ENCODE results near the gene ATP1A2. TPM values are rescaled to one million over a fixed set of nuclear protein-coding genes. Genes with fewer than 3 reads are reported as not detected.

Gene ATP1A2
- total RNA-seq, 1 donor from 2014 or later, result 8.2 TPM

GRCh38 chr1:160103658-160104408 is 11.7 kb upstream of the ATP1A2 start:
- no peak for TF ChIP-seq CTCF (IDR thresholded peaks at IDR 0.05)
- Mint-ChIP-seq H3K36me3 (ENCODE audit: unreplicated experiment) (no peaks in the 10 kb centered on the region), H3K4me3 (ENCODE audit: unreplicated experiment) (no peak overlapping the region), H3K4me1 (ENCODE audit: unreplicated experiment) (peaks cover 40% of the 10 kb centered on the region), H3K27ac (ENCODE audit: unreplicated experiment) (no peak overlapping the region), H3K27me3 (ENCODE audit: unreplicated experiment) (peaks cover 31% of the 10 kb centered on the region), H3K9me3 (ENCODE audit: unreplicated experiment) (no peaks in the 10 kb centered on the region)
- no peak for DNase-seq (ENCODE audit: extremely low spot score, unreplicated experiment)

GRCh38 chr1:160104486-160104885 is 11.1 kb upstream of the ATP1A2 start:
- DNase-seq (ENCODE audit: extremely low spot score, unreplicated experiment), result no peak
- Mint-ChIP-seq H3K9me3 (ENCODE audit: unreplicated experiment) (no peaks in the 10 kb centered on the region), H3K36me3 (ENCODE audit: unreplicated experiment) (no peaks in the 10 kb centered on the region), H3K27ac (ENCODE audit: unreplicated experiment) (no peak overlapping the region), H3K27me3 (ENCODE audit: unreplicated experiment) (peaks cover 35% of the 10 kb centered on the region), H3K4me3 (ENCODE audit: unreplicated experiment) (no peak overlapping the region), H3K4me1 (ENCODE audit: unreplicated experiment) (peaks cover 44% of the 10 kb centered on the region)
- TF ChIP-seq CTCF (IDR thresholded peaks at IDR 0.05), result no peak

GRCh38 chr1:160105155-160105554 is 10.4 kb upstream of the ATP1A2 start:
- no peak for TF ChIP-seq CTCF (IDR thresholded peaks at IDR 0.05)
- Mint-ChIP-seq H3K4me3 (ENCODE audit: unreplicated experiment) (no peak overlapping the region), H3K9me3 (ENCODE audit: unreplicated experiment) (no peaks in the 10 kb centered on the region), H3K27ac (ENCODE audit: unreplicated experiment) (no peak overlapping the region), H3K4me1 (ENCODE audit: unreplicated experiment) (peaks cover 50% of the 10 kb centered on the region), H3K36me3 (ENCODE audit: unreplicated experiment) (no peaks in the 10 kb centered on the region), H3K27me3 (ENCODE audit: unreplicated experiment) (peaks cover 42% of the 10 kb centered on the region)
- no peak for DNase-seq (ENCODE audit: extremely low spot score, unreplicated experiment)

GRCh38 chr1:160107512-160107911 is 8.0 kb upstream of the ATP1A2 start:
- Mint-ChIP-seq H3K9me3 (ENCODE audit: unreplicated experiment) (no peaks in the 10 kb centered on the region), H3K4me3 (ENCODE audit: unreplicated experiment) (no peak overlapping the region), H3K36me3 (ENCODE audit: unreplicated experiment) (no peaks in the 10 kb centered on the region), H3K27me3 (ENCODE audit: unreplicated experiment) (peaks cover 51% of the 10 kb centered on the region), H3K27ac (ENCODE audit: unreplicated experiment) (no peak overlapping the region), H3K4me1 (ENCODE audit: unreplicated experiment) (peaks cover 52% of the 10 kb centered on the region)
- no peak for DNase-seq (ENCODE audit: extremely low spot score, unreplicated experiment)
- no peak for TF ChIP-seq CTCF (IDR thresholded peaks at IDR 0.05)

- TF ChIP-seq CTCF (IDR thresholded peaks at IDR 0.05), result peak; percentile 58
- no peak for DNase-seq (ENCODE audit: extremely low spot score, unreplicated experiment)
- peak overlapping the region; percentile 4 for H3K27ac Mint-ChIP-seq (ENCODE audit: unreplicated experiment)
- H3K27me3 Mint-ChIP-seq (ENCODE audit: unreplicated experiment), result peaks cover 51% of the 10 kb centered on the region
- no peaks in the 10 kb centered on the region for H3K36me3 Mint-ChIP-seq (ENCODE audit: unreplicated experiment)
- H3K4me1 Mint-ChIP-seq (ENCODE audit: unreplicated experiment), result peaks cover 44% of the 10 kb centered on the region
- no peaks in the 10 kb centered on the region for H3K9me3 Mint-ChIP-seq (ENCODE audit: unreplicated experiment)
- H3K4me3 Mint-ChIP-seq (ENCODE audit: unreplicated experiment), result no peak overlapping the region
These were observed 6.5 kb upstream of the ATP1A2 start for GRCh38 chr1:160108888-160109662.
